Natural killer cell (primary cell): ENCODE measurements around the gene VPS45. TPM values are rescaled to one million over a fixed set of nuclear protein-coding genes. Genes with fewer than 3 reads are reported as not detected.
"Not testable (repeated sequence)": the region's sequence is repeated elsewhere in the genome, so short reads cannot be mapped to it uniquely, and the experiment has no call there.

Experiments used
- ATAC-seq, 3 donors: fragments of 150-1000 bp in 2 of 3; fragments of 200-7000 bp in 1 of 3; cut with Tn5 transposase; 1 replicate in 1 of 3; 2 replicates in 2 of 3; pipeline ENCODE4 v1.10.0; 2021; ENCODE audit warnings: mild to moderate bottlenecking in 2 of 3, moderate library complexity in 2 of 3
- DNase-seq, 2 donors: peaks; one replicate each; pipeline versions ENCODE4 v3.0.0 to v3.0.0-alpha.2; 2013 to 2021; ENCODE audit warnings: mixed read lengths in 1 of 2
- H3K27ac ChIP-seq: one replicate; pipeline ENCODE4 v1.5.1; 2013; ENCODE audit warnings: mild to moderate bottlenecking, low read length
- H3K27me3 ChIP-seq: one replicate; pipeline ENCODE4 v1.6.1; 2013; ENCODE audit warnings: low read length; ENCODE audit not compliant: control insufficient read depth, insufficient read depth
- H3K36me3 ChIP-seq: one replicate; pipeline ENCODE4 v1.6.1; 2013; ENCODE audit warnings: low read length; ENCODE audit not compliant: control insufficient read depth, insufficient read depth
- H3K4me1 ChIP-seq: one replicate; pipeline ENCODE4 v1.6.1; 2013; ENCODE audit warnings: low read length; ENCODE audit not compliant: control insufficient read depth, insufficient read depth
- H3K4me3 ChIP-seq: one replicate; pipeline ENCODE4 v1.5.1; 2013; ENCODE audit warnings: low read length
- H3K9me3 ChIP-seq: one replicate; pipeline ENCODE4 v1.6.1; 2013; ENCODE audit warnings: low read length; ENCODE audit not compliant: control insufficient read depth, insufficient read depth
- H3K27ac Mint-ChIP-seq, 2 donors: one replicate each; pipeline ENCODE4 v1.8.0; 2022; ENCODE audit warnings: mild to moderate bottlenecking in 2 of 2, mixed read lengths in 2 of 2, moderate library complexity in 1 of 2
- H3K27me3 Mint-ChIP-seq, 2 donors: one replicate each; pipeline ENCODE4 v1.8.0; 2022; ENCODE audit warnings: low read depth in 2 of 2, mixed read lengths in 2 of 2
- H3K36me3 Mint-ChIP-seq: one replicate; pipeline ENCODE4 v1.8.0; 2022; ENCODE audit warnings: mixed read lengths
- H3K4me1 Mint-ChIP-seq, 2 donors: one replicate each; pipeline ENCODE4 v1.8.0; 2022; ENCODE audit warnings: mixed read lengths in 2 of 2
- H3K4me3 Mint-ChIP-seq: one replicate; pipeline ENCODE4 v1.8.0; 2022; ENCODE audit warnings: mild to moderate bottlenecking, moderate library complexity, mixed read lengths
- H3K9me3 Mint-ChIP-seq, 2 donors: one replicate each; pipeline ENCODE4 v1.8.0; 2022; ENCODE audit warnings: mixed read lengths in 2 of 2
- CTCF ChIP-seq: fragments of 200-600 bp; IDR thresholded peaks from one replicate; pipeline ENCODE4 v1.8.0; 2022; ENCODE audit warnings: antibody characterized with exemption
- WGBS: methylation state at CpG from one replicate; pipeline ENCODE4 v1.1.7; 2013; ENCODE audit warnings: missing lambda C conversion rate; ENCODE audit not compliant: insufficient coverage; 5-methylcytosine and 5-hydroxymethylcytosine counted together
- intact Hi-C: fragments of 100-400 bp; cut with micrococcal nuclease; formaldehyde crosslinking; loops from one replicate; pipeline ENCODE4 v1.14.2; 2022
- total RNA-seq, 4 donors: library from RNA; stranded (reverse); fragments of 120-200 nt in 1 of 4; gene quantifications; one replicate each; pipeline versions ENCODE4 v1.2.3 to v1.2.4, GENCODE V29; 2013 to 2022

The VPS45 gene
- total RNA-seq, 3 donors from 2014 or later (not counting 1 experiment from before 2014, with no cell fraction given): 28.8 to 41.1 (median 33.0) TPM

DNA sequence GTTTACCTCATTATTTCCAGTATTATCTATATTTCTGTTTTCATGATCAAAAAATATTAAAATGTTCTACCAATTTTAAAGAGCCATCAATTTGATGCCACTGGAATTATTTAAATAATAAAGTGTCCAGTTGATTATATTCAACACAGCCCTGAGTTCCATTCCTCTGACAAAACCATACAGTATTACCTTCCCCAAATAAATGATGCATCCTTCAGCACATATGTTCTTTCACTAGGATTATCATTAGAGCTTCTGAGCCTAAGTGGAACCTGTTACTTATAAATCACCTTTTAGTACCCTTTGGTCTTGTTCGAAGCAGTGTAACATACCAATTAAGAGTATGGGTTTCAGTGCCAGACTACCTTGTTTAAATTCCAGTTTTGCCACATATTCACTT lies 64.8 kb downstream of the VPS45 start:
- DNase-seq (no peak), ATAC-seq (no peak)
- no peak overlapping the region for H3K27ac ChIP-seq
- no peaks in the 10 kb centered on the region for H3K4me1 ChIP-seq
- peaks cover 2% of the 10 kb centered on the region for H3K36me3 ChIP-seq
- no peaks in the 10 kb centered on the region for H3K36me3 Mint-ChIP-seq
- H3K4me3 ChIP-seq: no peak overlapping the region
- H3K9me3 Mint-ChIP-seq: no peaks in the 10 kb centered on the region
- WGBS: 100% methylated on average over 1 of the region's 1 CpG
- H3K9me3 ChIP-seq: no peaks in the 10 kb centered on the region
- no peak overlapping the region for H3K27ac Mint-ChIP-seq
- intact Hi-C loops: no loop called here
- no peaks in the 10 kb centered on the region for H3K27me3 ChIP-seq
- H3K4me1 Mint-ChIP-seq: no peaks in the 10 kb centered on the region
- no peaks in the 10 kb centered on the region for H3K27me3 Mint-ChIP-seq
- no peak overlapping the region for H3K4me3 Mint-ChIP-seq
- TF ChIP-seq CTCF: no peak

GRCh38 chr1:150134537-150134936 lies 67.0 kb downstream of the VPS45 start:
- no peaks in the 10 kb centered on the region for H3K36me3 Mint-ChIP-seq
- H3K9me3 Mint-ChIP-seq: no peaks in the 10 kb centered on the region
- H3K27ac Mint-ChIP-seq: no peak overlapping the region
- H3K4me1 Mint-ChIP-seq: no peaks in the 10 kb centered on the region
- WGBS: no CpG with 5 or more reads among the region's 1 CpG
- Histone ChIP-seq H3K4me3 (no peak overlapping the region), H3K27me3 (no peaks in the 10 kb centered on the region), H3K36me3 (peaks cover 2% of the 10 kb centered on the region), H3K27ac (no peak overlapping the region), H3K4me1 (no peaks in the 10 kb centered on the region), H3K9me3 (no peaks in the 10 kb centered on the region)
- ATAC-seq: no peak
- intact Hi-C loops: no loop called here
- no peak for DNase-seq
- TF ChIP-seq CTCF: no peak
- no peaks in the 10 kb centered on the region for H3K27me3 Mint-ChIP-seq
- no peak overlapping the region for H3K4me3 Mint-ChIP-seq

- H3K4me3 Mint-ChIP-seq, H3K27ac Mint-ChIP-seq, H3K27me3 Mint-ChIP-seq, H3K9me3 ChIP-seq, H3K36me3 Mint-ChIP-seq, ATAC-seq, H3K4me1 ChIP-seq, H3K36me3 ChIP-seq, DNase-seq, H3K4me3 ChIP-seq, H3K27ac ChIP-seq, H3K4me1 Mint-ChIP-seq, intact Hi-C loops, H3K27me3 ChIP-seq, H3K9me3 Mint-ChIP-seq: not testable (repeated sequence)
- WGBS: 97% methylated on average over 6 of the region's 6 CpGs
These were observed 67.8 kb downstream of the VPS45 start for GRCh38 chr1:150135400-150135799.

GRCh38 chr1:150138044-150138443 lies 70.5 kb downstream of the VPS45 start:
- no peaks in the 10 kb centered on the region for H3K9me3 Mint-ChIP-seq
- no peak for DNase-seq
- no peaks in the 10 kb centered on the region for H3K9me3 ChIP-seq
- intact Hi-C loops: no loop called here
- H3K36me3 Mint-ChIP-seq: no peaks in the 10 kb centered on the region
- H3K4me3 ChIP-seq: no peak overlapping the region
- TF ChIP-seq CTCF: no peak
- no peak for ATAC-seq
- H3K27me3 Mint-ChIP-seq: no peaks in the 10 kb centered on the region
- no peaks in the 10 kb centered on the region for H3K27me3 ChIP-seq
- no peaks in the 10 kb centered on the region for H3K4me1 ChIP-seq
- peaks cover 2% of the 10 kb centered on the region for H3K36me3 ChIP-seq
- no peak overlapping the region for H3K27ac Mint-ChIP-seq
- 93% methylated on average over 5 of the region's 5 CpGs for WGBS
- no peak overlapping the region for H3K4me3 Mint-ChIP-seq
- no peaks in the 10 kb centered on the region for H3K4me1 Mint-ChIP-seq
- no peak overlapping the region for H3K27ac ChIP-seq
